Measurements from ENCODE around the gene FKBP5.

DNA sequence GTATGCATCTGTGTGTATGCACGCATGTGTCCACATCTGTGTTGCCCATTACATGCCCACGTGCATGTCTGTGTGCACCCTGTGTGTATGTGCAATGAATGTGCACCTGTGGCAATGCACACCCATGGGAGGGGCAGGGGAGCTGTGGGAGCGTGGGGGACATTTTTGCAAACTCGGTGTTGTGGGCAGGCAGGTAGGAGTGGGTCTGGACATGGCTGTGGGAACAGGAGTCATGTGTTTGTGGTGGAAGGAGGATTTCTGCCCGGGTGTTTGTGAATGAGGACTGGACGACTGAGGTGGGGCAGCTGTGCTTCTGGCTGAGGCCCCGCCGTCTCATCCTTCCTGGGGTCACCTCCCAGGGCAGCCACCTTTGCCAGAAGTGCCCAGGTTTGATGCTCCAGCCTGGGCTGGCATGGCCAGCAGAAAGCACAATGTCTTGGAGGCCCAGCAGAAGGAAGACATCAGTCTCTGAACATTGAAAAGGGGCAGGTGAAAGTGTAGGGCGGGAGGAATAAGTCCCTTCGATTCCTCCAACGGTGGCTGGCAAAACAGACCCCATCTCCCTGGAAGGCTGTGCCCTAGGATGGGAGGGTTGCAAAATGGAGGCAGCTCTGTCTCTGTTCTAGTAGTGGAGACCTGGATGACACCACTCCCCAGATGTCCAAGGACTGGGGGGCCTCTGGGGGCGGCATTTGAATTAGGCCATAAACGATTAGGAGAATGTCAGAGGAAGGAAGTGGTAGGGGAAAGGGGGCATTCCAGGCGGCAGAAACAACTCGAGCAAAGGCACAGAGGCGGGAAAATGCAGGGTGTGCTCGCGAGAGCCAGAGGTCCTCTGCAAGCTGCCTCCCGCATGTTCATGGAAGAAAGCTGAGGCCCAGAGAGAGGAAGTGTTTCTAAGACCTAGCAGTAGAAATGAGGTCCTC lies 29.0 kb upstream of the FKBP5 start:
- TF ChIP-seq, protein P1, sequence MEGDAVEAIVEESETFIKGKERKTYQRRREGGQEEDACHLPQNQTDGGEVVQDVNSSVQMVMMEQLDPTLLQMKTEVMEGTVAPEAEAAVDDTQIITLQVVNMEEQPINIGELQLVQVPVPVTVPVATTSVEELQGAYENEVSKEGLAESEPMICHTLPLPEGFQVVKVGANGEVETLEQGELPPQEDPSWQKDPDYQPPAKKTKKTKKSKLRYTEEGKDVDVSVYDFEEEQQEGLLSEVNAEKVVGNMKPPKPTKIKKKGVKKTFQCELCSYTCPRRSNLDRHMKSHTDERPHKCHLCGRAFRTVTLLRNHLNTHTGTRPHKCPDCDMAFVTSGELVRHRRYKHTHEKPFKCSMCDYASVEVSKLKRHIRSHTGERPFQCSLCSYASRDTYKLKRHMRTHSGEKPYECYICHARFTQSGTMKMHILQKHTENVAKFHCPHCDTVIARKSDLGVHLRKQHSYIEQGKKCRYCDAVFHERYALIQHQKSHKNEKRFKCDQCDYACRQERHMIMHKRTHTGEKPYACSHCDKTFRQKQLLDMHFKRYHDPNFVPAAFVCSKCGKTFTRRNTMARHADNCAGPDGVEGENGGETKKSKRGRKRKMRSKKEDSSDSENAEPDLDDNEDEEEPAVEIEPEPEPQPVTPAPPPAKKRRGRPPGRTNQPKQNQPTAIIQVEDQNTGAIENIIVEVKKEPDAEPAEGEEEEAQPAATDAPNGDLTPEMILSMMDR (IDR thresholded peaks at IDR 0.05) = no peak
- no peak for TF ChIP-seq POLR2A (IDR thresholded peaks at IDR 0.05)
